HepG2 (cell line): Measurements from ENCODE around the gene RARRES1. TPM values are rescaled to one million over a fixed set of nuclear protein-coding genes. Genes with fewer than 3 reads are reported as not detected.

Experiments
- ATAC-seq: fragments of 200-7000 bp; cut with Tn5 transposase; 3 replicates; pipeline ENCODE4 v1.9.1; 2020; ENCODE audit warnings: mild to moderate bottlenecking, moderate library complexity
- BruUV-seq: library from RNA; stranded (reverse); fragments of 400-500 nt; replicated peaks from 2 replicates; lab custom pipeline; 2021; lab: Mats Ljungman, UMichigan
- CTCF ChIA-PET: fragments of 300-600 bp; formaldehyde crosslinking; extraction: SDS; loops from one replicate; lab custom pipeline; 2021; ENCODE audit warnings: low total read pairs, inconsistent platforms, low intra/inter-chr PET ratio; lab: Yijun Ruan, JAX
- POLR2A ChIA-PET: fragments of 350-600 bp; sonication (Branson Sonifier 250); formaldehyde crosslinking; loops from one replicate; lab custom pipeline; 2020; ENCODE audit warnings: antibody characterized with exemption, inconsistent platforms; lab: Yijun Ruan, JAX
- DNase-seq: peaks from one replicate; pipeline ENCODE4 v3.0.0-alpha.2; 2015; ENCODE audit warnings: low spot score
- FAIRE-seq: peaks from 3 replicates; lab custom pipeline; 2011; peaks lifted over from hg19 to GRCh38; lab: Jason Lieb, UNC
- H2AFZ ChIP-seq: one replicate; pipeline ENCODE4 v1.6.1; 2011; ENCODE audit warnings: low read length, inconsistent platforms
- H3K27ac ChIP-seq: fragments of 300-600 bp; 3 replicates; pipeline ENCODE4 v1.8.0; 2011; ENCODE audit warnings: mixed run types, mild to moderate bottlenecking, mixed read lengths, low read length, inconsistent platforms; ENCODE audit not compliant: insufficient read depth; ENCODE audit errors: extremely low read length
- H3K27me3 ChIP-seq, 2 experiments: fragments of 200-600 bp in 1 of 2; 2 replicates in 1 of 2; 3 replicates in 1 of 2; pipeline versions ENCODE4 v1.6.0 to v1.8.0; 2011; ENCODE audit warnings: low read length in 2 of 2, mild to moderate bottlenecking in 2 of 2, moderate library complexity in 2 of 2, inconsistent platforms in 1 of 2; ENCODE audit not compliant: insufficient read depth in 2 of 2, control insufficient read depth in 1 of 2
- H3K36me3 ChIP-seq, 2 experiments: fragments of 200-600 bp in 1 of 2; replicated peaks in 1 of 2; 2 replicates in 1 of 2; 3 replicates in 1 of 2; pipeline versions ENCODE4 v1.5.1 to v1.8.0; 2011; ENCODE audit warnings: low read length in 2 of 2, inconsistent platforms in 1 of 2; ENCODE audit not compliant: insufficient read depth in 2 of 2, control insufficient read depth in 1 of 2
- H3K4me1 ChIP-seq: 2 replicates; pipeline ENCODE4 v1.5.1; 2012; ENCODE audit warnings: low read length, inconsistent platforms; ENCODE audit not compliant: insufficient read depth
- H3K4me2 ChIP-seq: 2 replicates; pipeline ENCODE4 v1.6.0; 2011; ENCODE audit warnings: low read depth, low read length, inconsistent platforms
- H3K4me3 ChIP-seq, 3 experiments: fragments of 200-600 bp in 1 of 3; sonication (generic), shearing (Covaris generic) in 1 of 3; replicated peaks in 1 of 3; 2 replicates each; pipeline ENCODE4 v1.5.1; 2011 to 2016; ENCODE audit warnings: low read length in 3 of 3, inconsistent platforms in 2 of 3, low read depth in 2 of 3, mild to moderate bottlenecking in 2 of 3, control low read depth in 1 of 3, mixed read lengths in 1 of 3; ENCODE audit not compliant: insufficient read depth in 1 of 3
- H3K79me2 ChIP-seq: one replicate; pipeline ENCODE4 v1.6.1; 2011; ENCODE audit warnings: low read length, inconsistent platforms; ENCODE audit not compliant: insufficient read depth
- H3K9ac ChIP-seq: 2 replicates; pipeline ENCODE4 v1.6.0; 2011; ENCODE audit warnings: mild to moderate bottlenecking, low read depth, low read length, inconsistent platforms; ENCODE audit not compliant: insufficient read depth
- H3K9me3 ChIP-seq: 2 replicates; pipeline ENCODE4 v1.5.1; 2012; ENCODE audit warnings: mild to moderate bottlenecking, low read length
- H4K20me1 ChIP-seq: 2 replicates; pipeline ENCODE4 v1.6.0; 2011; ENCODE audit warnings: inconsistent platforms, mild to moderate bottlenecking, low read length, moderate library complexity; ENCODE audit not compliant: insufficient read depth
- ARNTL ChIP-seq: sonication (generic); formaldehyde crosslinking; IDR thresholded peaks from 2 replicates; pipeline ENCODE4 v1.4.0; 2020; ENCODE audit warnings: mild to moderate bottlenecking, missing genetic modification reagents
- POGZ ChIP-seq: sonication (generic); formaldehyde crosslinking; IDR thresholded peaks from 2 replicates; pipeline ENCODE4 v1.4.0; 2020; ENCODE audit warnings: mild to moderate bottlenecking, missing genetic modification reagents
- ZFP62 ChIP-seq: sonication (generic); formaldehyde crosslinking; IDR thresholded peaks from 2 replicates; pipeline ENCODE4 v1.4.0; 2020; ENCODE audit warnings: missing genetic modification reagents
- ZNF564 ChIP-seq: sonication (generic); formaldehyde crosslinking; IDR thresholded peaks from 2 replicates; pipeline ENCODE4 v1.8.1; 2023; ENCODE audit warnings: mild to moderate bottlenecking, missing genetic modification reagents
- ZNF678 ChIP-seq: sonication (generic); formaldehyde crosslinking; IDR thresholded peaks from 2 replicates; pipeline ENCODE4 v1.4.0; 2020; ENCODE audit warnings: mild to moderate bottlenecking, missing genetic modification reagents
- WGBS: methylation state at CpG from one replicate; pipeline ENCODE4 v1.1.6; 2017; ENCODE audit warnings: low lambda C conversion rate; 5-methylcytosine and 5-hydroxymethylcytosine counted together
- in situ Hi-C: cut with HindIII; loops from 2 replicates; pipeline ENCODE4 v1.10.0; 2017; ENCODE audit warnings: low pct_unique_long_range_greater_than_20kb; ENCODE audit not compliant: extremely low pct_ligation_motif_present
- intact Hi-C: fragments of 100-400 bp; cut with micrococcal nuclease; formaldehyde crosslinking; loops from one replicate; pipeline ENCODE4 v1.10.0; 2022; ENCODE audit not compliant: unreplicated experiment
- polyA plus RNA-seq, 8 experiments: library from polyadenylated mRNA; depleted of rRNA in 3 of 8; stranded (reverse) in 7 of 8; unstranded in 1 of 8; fragments of >200 nt; fragmentation: Illumina TruSeq in 4 of 8; extraction: Trizol in 4 of 8; gene quantifications; 2 replicates each; pipeline versions ENCODE4 v1.2.1 to v1.2.3, GENCODE V29; 2011 to 2016; ENCODE audit warnings: low read depth in 4 of 8, missing spikeins in 1 of 8, mixed read lengths in 1 of 8; ENCODE audit not compliant: insufficient read depth in 1 of 8
- total RNA-seq, 5 experiments: library from RNA; depleted of rRNA; stranded (reverse); fragments of >200 nt; fragmentation: Illumina TruSeq; extraction: Trizol; gene quantifications; 2 replicates each; pipeline ENCODE4 v1.2.3, GENCODE V29; 2016; ENCODE audit warnings: low read depth in 1 of 5
- TF ChIP-seq, protein P1 (sequence below): sonication (generic); formaldehyde crosslinking; IDR thresholded peaks from 2 replicates; pipeline ENCODE4 v1.4.0; 2020; ENCODE audit warnings: mild to moderate bottlenecking, missing genetic modification reagents

The RARRES1 gene
- total and polyA plus RNA-seq, 2 of the 13 experiments (the other 11 are each of a cell fraction or from before 2014, with no cell fraction given) = not detected

DNA sequence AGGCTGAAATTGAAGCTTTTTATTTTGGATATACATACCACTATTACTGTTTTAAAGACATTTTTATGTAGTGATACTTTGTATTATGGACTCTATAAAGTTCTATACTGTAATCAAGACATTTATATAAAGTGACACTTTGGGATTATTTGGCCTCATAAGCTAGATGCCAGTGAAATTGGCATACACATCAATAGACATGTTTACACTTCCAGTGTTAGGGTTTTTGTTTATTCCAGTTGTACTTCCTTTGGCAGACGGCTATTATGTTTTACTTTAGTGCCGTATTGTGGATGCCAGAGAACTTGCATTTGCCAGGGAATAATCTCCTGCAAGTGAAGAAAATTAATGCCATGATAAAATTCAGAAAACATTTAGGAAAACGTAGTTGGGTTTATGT is 65.8 kb downstream of the RARRES1 start:
- Histone ChIP-seq H3K36me3 (peaks cover 7 to 52% of the 10 kb centered on the region in 2 experiments), H3K4me2 (no peak overlapping the region), H4K20me1 (no peaks in the 10 kb centered on the region; the same call in 1 of the 2 replicates), H3K79me2 (no peaks in the 10 kb centered on the region), H3K4me3 (no peak overlapping the region), H3K27ac (no peak overlapping the region), H2AFZ (no peak overlapping the region), H3K9ac (no peak overlapping the region), H3K9me3 (no peaks in the 10 kb centered on the region), H3K27me3 (no peaks in the 10 kb centered on the region), H3K4me1 (no peaks in the 10 kb centered on the region)
- in situ Hi-C loops (no loop called here), intact Hi-C loops (no loop called here)
- TF ChIP-seq ZNF678 (CRISPR knock-in tag) = no peak
- TF ChIP-seq, protein P1, sequence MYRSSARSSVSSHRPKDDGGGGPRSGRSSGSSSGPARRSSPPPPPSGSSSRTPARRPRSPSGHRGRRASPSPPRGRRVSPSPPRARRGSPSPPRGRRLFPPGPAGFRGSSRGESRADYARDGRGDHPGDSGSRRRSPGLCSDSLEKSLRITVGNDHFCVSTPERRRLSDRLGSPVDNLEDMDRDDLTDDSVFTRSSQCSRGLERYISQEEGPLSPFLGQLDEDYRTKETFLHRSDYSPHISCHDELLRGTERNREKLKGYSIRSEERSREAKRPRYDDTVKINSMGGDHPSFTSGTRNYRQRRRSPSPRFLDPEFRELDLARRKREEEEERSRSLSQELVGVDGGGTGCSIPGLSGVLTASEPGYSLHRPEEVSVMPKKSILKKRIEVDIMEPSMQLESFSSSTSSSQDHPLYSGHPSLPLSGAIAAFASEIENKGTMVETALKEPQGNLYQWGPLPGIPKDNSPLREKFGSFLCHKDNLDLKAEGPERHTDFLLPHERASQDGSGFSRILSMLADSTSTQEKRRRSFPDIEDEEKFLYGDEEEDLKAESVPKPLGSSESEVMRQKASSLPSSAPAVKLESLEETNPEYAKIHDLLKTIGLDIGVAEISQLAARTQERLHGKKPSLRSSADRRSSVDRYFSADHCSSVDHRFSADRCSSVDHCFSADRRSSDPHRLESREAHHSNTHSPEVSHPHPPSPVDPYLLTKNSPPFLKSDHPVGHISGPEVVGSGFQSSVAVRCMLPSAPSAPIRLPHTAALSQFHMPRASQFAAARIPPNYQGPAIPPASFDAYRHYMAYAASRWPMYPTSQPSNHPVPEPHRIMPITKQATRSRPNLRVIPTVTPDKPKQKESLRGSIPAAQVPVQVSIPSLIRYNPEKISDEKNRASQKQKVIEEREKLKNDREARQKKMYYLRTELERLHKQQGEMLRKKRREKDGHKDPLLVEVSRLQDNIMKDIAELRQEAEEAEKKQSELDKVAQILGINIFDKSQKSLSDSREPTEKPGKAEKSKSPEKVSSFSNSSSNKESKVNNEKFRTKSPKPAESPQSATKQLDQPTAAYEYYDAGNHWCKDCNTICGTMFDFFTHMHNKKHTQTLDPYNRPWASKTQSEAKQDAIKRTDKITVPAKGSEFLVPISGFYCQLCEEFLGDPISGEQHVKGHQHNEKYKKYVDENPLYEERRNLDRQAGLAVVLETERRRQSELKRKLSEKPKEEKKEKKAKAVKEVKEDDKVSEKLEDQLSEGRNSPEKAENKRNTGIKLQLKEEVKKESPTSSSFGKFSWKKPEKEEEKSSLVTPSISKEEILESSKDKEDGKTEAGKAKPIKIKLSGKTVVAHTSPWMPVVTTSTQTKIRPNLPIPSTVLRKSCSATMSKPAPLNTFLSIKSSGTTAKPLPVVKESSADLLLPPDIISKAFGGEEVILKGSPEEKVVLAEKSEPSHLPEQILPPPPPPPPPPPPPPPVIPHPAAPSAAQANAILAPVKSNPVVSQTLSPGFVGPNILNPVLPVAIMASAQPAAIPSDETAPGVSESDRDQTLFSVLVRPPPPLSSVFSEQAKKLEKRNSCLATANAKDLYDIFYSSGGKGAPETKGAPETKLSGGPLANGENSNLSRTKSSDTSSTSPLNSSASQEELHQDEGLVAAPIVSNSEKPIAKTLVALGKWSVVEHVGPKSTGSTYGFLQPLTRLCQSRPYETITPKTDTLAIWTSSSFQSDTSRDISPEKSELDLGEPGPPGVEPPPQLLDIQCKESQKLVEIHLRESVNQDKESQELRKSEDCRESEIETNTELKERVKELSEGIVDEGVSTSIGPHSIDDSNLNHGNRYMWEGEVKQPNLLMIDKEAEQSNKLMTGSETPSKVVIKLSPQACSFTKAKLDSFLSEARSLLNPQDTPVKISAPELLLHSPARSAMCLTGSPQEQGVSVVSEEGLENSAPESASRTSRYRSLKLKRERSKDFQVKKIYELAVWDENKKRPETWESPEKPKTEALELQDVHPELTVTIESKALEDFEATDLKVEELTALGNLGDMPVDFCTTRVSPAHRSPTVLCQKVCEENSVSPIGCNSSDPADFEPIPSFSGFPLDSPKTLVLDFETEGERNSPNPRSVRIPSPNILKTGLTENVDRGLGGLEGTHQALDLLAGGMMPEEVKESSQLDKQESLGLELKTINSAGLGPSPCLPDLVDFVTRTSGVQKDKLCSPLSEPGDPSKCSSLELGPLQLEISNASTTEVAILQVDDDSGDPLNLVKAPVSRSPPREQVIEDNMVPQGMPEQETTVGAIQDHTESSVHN = no peak
- no peak for TF ChIP-seq ARNTL (CRISPR knock-in tag)
- no peak for TF ChIP-seq POGZ (CRISPR knock-in tag)
- TF ChIP-seq ZNF564 = no peak
- TF ChIP-seq ZFP62 (CRISPR knock-in tag) = no peak
- WGBS = 99% methylated on average over 3 of the region's 3 CpGs
- ATAC-seq (no peak), DNase-seq (no peak), FAIRE-seq (no peak)
- ChIA-PET CTCF (no interaction called here), POLR2A (no interaction called here)
- no TSS peak for BruUV-seq
